Small intestine (tissue), 16 donors: ENCODE results near the gene PAPLN. TPM values are rescaled to one million over a fixed set of nuclear protein-coding genes. Genes with fewer than 3 reads are reported as not detected.
A peak's percentile ranks its signal among the peaks of the same experiment; 100 is the strongest.
"Not testable (repeated sequence)": the region's sequence is repeated elsewhere in the genome, so short reads cannot be mapped to it uniquely, and the experiment has no call there.

Source experiments
- DNase-seq, 2 donors: peaks; one replicate each; pipeline versions ENCODE4 v3.0.0 to v3.0.0-alpha.2; 2013
- FAIRE-seq: peaks from 2 replicates; lab custom pipeline; 2012; peaks lifted over from hg19 to GRCh38; lab: Jason Lieb, UNC
- H3K27ac ChIP-seq, 3 donors: one replicate each; pipeline ENCODE4 v1.5.1; 2013; ENCODE audit warnings: low read length in 2 of 3, mild to moderate bottlenecking in 2 of 3, control low read depth in 1 of 3, inconsistent platforms in 1 of 3, low read depth in 1 of 3, moderate library complexity in 1 of 3
- H3K27me3 ChIP-seq, 3 donors: one replicate each; pipeline ENCODE4 v1.6.1; 2013; ENCODE audit warnings: low read length in 3 of 3, inconsistent platforms in 1 of 3; ENCODE audit not compliant: control insufficient read depth in 3 of 3, insufficient read depth in 3 of 3
- H3K36me3 ChIP-seq, 3 donors: one replicate each; pipeline ENCODE4 v1.6.1; 2013; ENCODE audit warnings: low read length in 3 of 3, inconsistent platforms in 1 of 3, low read depth in 1 of 3, mild to moderate bottlenecking in 1 of 3, moderate library complexity in 1 of 3; ENCODE audit not compliant: control insufficient read depth in 3 of 3, insufficient read depth in 2 of 3
- H3K4me1 ChIP-seq, 3 donors: one replicate each; pipeline ENCODE4 v1.6.1; 2013; ENCODE audit warnings: low read length in 2 of 3, inconsistent platforms in 1 of 3, low read depth in 1 of 3, mild to moderate bottlenecking in 1 of 3, moderate library complexity in 1 of 3; ENCODE audit not compliant: control insufficient read depth in 3 of 3, insufficient read depth in 2 of 3
- H3K4me3 ChIP-seq, 3 donors: one replicate each; pipeline ENCODE4 v1.5.1; 2013; ENCODE audit warnings: low read length in 3 of 3, control low read depth in 1 of 3, inconsistent platforms in 1 of 3, low read depth in 1 of 3, mild to moderate bottlenecking in 1 of 3, moderate library complexity in 1 of 3
- H3K9me3 ChIP-seq, 2 donors: one replicate each; pipeline ENCODE4 v1.6.1; 2013; ENCODE audit warnings: low read depth in 1 of 2, low read length in 1 of 2; ENCODE audit not compliant: control insufficient read depth in 2 of 2, insufficient read depth in 1 of 2
- WGBS, 3 donors: extraction: QIAGEN DNeasy Blood & Tissue Kit; methylation state at CpG; one replicate each; pipeline ENCODE4 v1.1.7; 2013; 5-methylcytosine and 5-hydroxymethylcytosine counted together
- long read RNA-seq, 10 donors: transcript quantifications; one replicate each; lab custom pipeline, GENCODE V29; 2026
- polyA plus RNA-seq, 4 donors: library from polyadenylated mRNA; stranded (reverse) in 3 of 4; unstranded in 1 of 4; fragments of 200-250 nt in 3 of 4; fragments of 120-200 nt in 1 of 4; gene quantifications; one replicate each; pipeline versions ENCODE4 v1.2.1 to v1.2.3, GENCODE V29; 2013
- donor health status: healthy with polysubstance abuse.
- donor health status: control.
- donor health status: control.
- donor health status: Bipolar disorder and iron deficiency.
- donor health status: healthy.

The PAPLN gene, protein sequence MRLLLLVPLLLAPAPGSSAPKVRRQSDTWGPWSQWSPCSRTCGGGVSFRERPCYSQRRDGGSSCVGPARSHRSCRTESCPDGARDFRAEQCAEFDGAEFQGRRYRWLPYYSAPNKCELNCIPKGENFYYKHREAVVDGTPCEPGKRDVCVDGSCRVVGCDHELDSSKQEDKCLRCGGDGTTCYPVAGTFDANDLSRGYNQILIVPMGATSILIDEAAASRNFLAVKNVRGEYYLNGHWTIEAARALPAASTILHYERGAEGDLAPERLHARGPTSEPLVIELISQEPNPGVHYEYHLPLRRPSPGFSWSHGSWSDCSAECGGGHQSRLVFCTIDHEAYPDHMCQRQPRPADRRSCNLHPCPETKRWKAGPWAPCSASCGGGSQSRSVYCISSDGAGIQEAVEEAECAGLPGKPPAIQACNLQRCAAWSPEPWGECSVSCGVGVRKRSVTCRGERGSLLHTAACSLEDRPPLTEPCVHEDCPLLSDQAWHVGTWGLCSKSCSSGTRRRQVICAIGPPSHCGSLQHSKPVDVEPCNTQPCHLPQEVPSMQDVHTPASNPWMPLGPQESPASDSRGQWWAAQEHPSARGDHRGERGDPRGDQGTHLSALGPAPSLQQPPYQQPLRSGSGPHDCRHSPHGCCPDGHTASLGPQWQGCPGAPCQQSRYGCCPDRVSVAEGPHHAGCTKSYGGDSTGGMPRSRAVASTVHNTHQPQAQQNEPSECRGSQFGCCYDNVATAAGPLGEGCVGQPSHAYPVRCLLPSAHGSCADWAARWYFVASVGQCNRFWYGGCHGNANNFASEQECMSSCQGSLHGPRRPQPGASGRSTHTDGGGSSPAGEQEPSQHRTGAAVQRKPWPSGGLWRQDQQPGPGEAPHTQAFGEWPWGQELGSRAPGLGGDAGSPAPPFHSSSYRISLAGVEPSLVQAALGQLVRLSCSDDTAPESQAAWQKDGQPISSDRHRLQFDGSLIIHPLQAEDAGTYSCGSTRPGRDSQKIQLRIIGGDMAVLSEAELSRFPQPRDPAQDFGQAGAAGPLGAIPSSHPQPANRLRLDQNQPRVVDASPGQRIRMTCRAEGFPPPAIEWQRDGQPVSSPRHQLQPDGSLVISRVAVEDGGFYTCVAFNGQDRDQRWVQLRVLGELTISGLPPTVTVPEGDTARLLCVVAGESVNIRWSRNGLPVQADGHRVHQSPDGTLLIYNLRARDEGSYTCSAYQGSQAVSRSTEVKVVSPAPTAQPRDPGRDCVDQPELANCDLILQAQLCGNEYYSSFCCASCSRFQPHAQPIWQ
- polyA plus RNA-seq: 10 to 100 TPM in 1 of 4 donors, 1 to 10 TPM in 2, under 1 TPM in 1; 0.45 to 59.2 (median 2.0) TPM
- long read RNA-seq, donor 1: 0 reads
- long read RNA-seq, donor 2: 0 reads
- long read RNA-seq, donor 3, transcript PAPLN-205 (2 exons, 784 nt): major isoform, 5 of 5 reads
- long read RNA-seq, donor 3, partial matches to known transcripts: 0 of 5 reads
- long read RNA-seq, donor 3, other reads (novel, unspliced or antisense): 0 of 5 reads
- long read RNA-seq, donor 4: 0 reads
- long read RNA-seq, donor 5, full-length matches to known transcripts: 2 of 2 reads
- long read RNA-seq, donor 5, partial matches to known transcripts: 0 of 2 reads
- long read RNA-seq, donor 5, other reads (novel, unspliced or antisense): 0 of 2 reads
- long read RNA-seq, donor 6, partial matches to known transcripts: 19 of 21 reads
- long read RNA-seq, donor 6, other reads (novel, unspliced or antisense): 0 of 21 reads
- long read RNA-seq, donor 7: 0 reads
- long read RNA-seq, donor 8: 0 reads
- long read RNA-seq, donor 9, partial matches to known transcripts: 0 of 1 reads
- long read RNA-seq, donor 9, other reads (novel, unspliced or antisense): 0 of 1 reads
- long read RNA-seq, donor 10, full-length matches to known transcripts: 5 of 10 reads
- long read RNA-seq, donor 10, partial matches to known transcripts: 0 of 10 reads
- long read RNA-seq, donor 10, other reads (novel, unspliced or antisense): 5 of 10 reads

- Histone ChIP-seq H3K4me1 (peaks cover 0 to 67% (median 8%) of the 10 kb centered on the region in 3 donors), H3K9me3 (no peaks in the 10 kb centered on the region), H3K27me3 (peaks cover 3 to 5% (median 4%) of the 10 kb centered on the region in 3 donors), H3K36me3 (peaks cover 0 to 25% (median 0%) of the 10 kb centered on the region in 3 donors), H3K27ac (peak within 1 kb of the TSS in 1 of 3 donors; percentile 76), H3K4me3 (peak within 1 kb of the TSS in 2 of 3 donors; percentile 47 to 63)
- DNase-seq: peak; percentile 43 to 89
- no peak for FAIRE-seq
- 4 to 5% (median 5%) methylated on average over 37 to 48 of the region's 48 CpGs for WGBS, 3 donors
Observed at GRCh38 chr14:73237219-73237785, at the start of gene PAPLN. TSS of gene PAPLN (plus strand) at chr14:73237506. CDS start at chr14:73239779, 2,273 bp downstream.

DNA sequence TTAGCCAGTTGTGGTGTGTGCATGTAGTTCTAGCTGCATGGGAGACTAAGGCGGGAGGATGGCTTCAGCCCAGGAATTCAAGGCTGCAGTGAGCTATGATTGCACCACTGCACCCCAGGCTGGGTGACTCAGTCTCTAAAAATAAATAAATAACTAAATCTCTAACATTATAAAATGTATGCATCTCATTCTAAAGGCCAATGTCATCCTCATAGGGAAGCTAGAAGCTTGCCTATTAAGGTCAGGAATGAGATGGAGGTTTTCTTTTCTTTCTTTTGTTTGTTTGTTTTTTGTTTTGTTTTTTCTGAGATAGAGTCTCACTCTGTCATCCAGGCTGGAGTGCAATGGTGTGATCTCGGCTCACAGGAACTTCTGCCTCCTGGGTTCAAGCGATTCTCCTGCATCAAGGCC lies 48.8 kb upstream of the PAPLN start:
- H3K4me3 ChIP-seq: no peak overlapping the region
- H3K9me3 ChIP-seq: no peaks in the 10 kb centered on the region
- no peak for FAIRE-seq
- peaks cover 13 to 55% (median 15%) of the 10 kb centered on the region in 3 donors for H3K36me3 ChIP-seq
- H3K27ac ChIP-seq: no peak overlapping the region
- H3K4me1 ChIP-seq: no peaks in the 10 kb centered on the region
- no peak for DNase-seq
- no peaks in the 10 kb centered on the region for H3K27me3 ChIP-seq
- WGBS, 3 donors: 94 to 96% (median 95%) methylated on average over 3 of the region's 3 CpGs

- H3K27ac ChIP-seq: no peak overlapping the region
- H3K4me3 ChIP-seq: no peak overlapping the region
- WGBS, 3 donors: 81 to 91% (median 88%) methylated on average over 3 of the region's 3 CpGs
- H3K27me3 ChIP-seq: no peaks in the 10 kb centered on the region
- FAIRE-seq (no peak), DNase-seq (no peak)
- H3K4me1 ChIP-seq: no peaks in the 10 kb centered on the region
- peaks cover 15 to 64% (median 21%) of the 10 kb centered on the region in 3 donors for H3K36me3 ChIP-seq
- no peaks in the 10 kb centered on the region for H3K9me3 ChIP-seq
Observed at GRCh38 chr14:73189651-73190050, 47.7 kb upstream of the PAPLN start.

DNA sequence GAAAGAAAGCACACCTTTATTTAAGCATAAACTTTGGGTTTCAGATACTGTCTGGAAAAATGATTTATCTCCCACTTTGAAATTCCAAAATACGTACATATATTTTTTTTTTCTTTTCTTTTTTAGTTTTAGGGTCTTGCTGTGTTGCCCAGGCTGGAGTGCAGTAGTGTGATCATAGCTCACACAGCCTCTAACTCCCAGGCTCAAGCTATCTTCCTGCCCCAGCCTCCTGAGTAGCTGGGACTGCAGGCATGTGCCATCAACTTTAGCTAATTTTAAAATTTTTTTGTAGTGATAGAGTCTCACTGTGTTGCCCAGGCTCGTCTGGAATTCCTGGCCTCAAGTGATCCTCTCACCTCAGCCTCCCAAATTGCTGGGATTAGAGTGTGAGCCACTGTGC lies 45.9 kb upstream of the PAPLN start:
- FAIRE-seq: no peak

GRCh38 chr14:73194306-73194705 lies 43.0 kb upstream of the PAPLN start:
- H3K27ac ChIP-seq, FAIRE-seq, DNase-seq, H3K9me3 ChIP-seq, H3K4me3 ChIP-seq, H3K4me1 ChIP-seq, H3K27me3 ChIP-seq: not testable (repeated sequence)
- WGBS, 3 donors: 94 to 98% (median 96%) methylated on average over 6 to 8 of the region's 8 CpGs
- H3K36me3 ChIP-seq: peaks cover 10 to 55% (median 17%) of the 10 kb centered on the region in 3 donors

More for the DNA sequence above, 45.9 kb upstream of the PAPLN start:
- Histone ChIP-seq H3K36me3 (peaks cover 15 to 67% (median 21%) of the 10 kb centered on the region in 3 donors), H3K27me3 (no peaks in the 10 kb centered on the region), H3K9me3 (no peaks in the 10 kb centered on the region), H3K27ac (no peak overlapping the region), H3K4me1 (no peaks in the 10 kb centered on the region), H3K4me3 (no peak overlapping the region)
- 94 to 96% (median 95%) methylated on average over 2 of the region's 2 CpGs for WGBS, 3 donors
- no peak for DNase-seq

- WGBS, 3 donors: 86 to 96% (median 89%) methylated on average over 2 of the region's 2 CpGs
- H3K36me3 ChIP-seq: peaks cover 4 to 54% (median 17%) of the 10 kb centered on the region in 3 donors
Observed at GRCh38 chr14:73198253-73198652, 39.1 kb upstream of the PAPLN start.

GRCh38 chr14:73203527-73203926 lies 33.8 kb upstream of the PAPLN start:
- WGBS, 3 donors: 87 to 91% (median 89%) methylated on average over 2 of the region's 2 CpGs

More at GRCh38 chr14:73198253-73198652, 39.1 kb upstream of the PAPLN start:
- FAIRE-seq (no peak), DNase-seq (no peak)
- H3K27ac ChIP-seq: no peak overlapping the region
- H3K4me3 ChIP-seq: no peak overlapping the region
- H3K9me3 ChIP-seq: no peaks in the 10 kb centered on the region
- H3K27me3 ChIP-seq: no peaks in the 10 kb centered on the region
- no peaks in the 10 kb centered on the region for H3K4me1 ChIP-seq

More at GRCh38 chr14:73203527-73203926, 33.8 kb upstream of the PAPLN start:
- Histone ChIP-seq H3K9me3 (peaks cover 0 to 6% of the 10 kb centered on the region in 2 donors), H3K36me3 (peaks cover 9 to 49% (median 24%) of the 10 kb centered on the region in 3 donors), H3K27ac (no peak overlapping the region), H3K27me3 (no peaks in the 10 kb centered on the region), H3K4me1 (no peaks in the 10 kb centered on the region), H3K4me3 (no peak overlapping the region)
- DNase-seq: no peak
- no peak for FAIRE-seq
